ENCODE results near the gene DEAF1. TPM values are rescaled to one million over a fixed set of nuclear protein-coding genes. Genes with fewer than 3 reads are reported as not detected.
"Not testable (repeated sequence)": the region's sequence is repeated elsewhere in the genome, so short reads cannot be mapped to it uniquely, and the experiment has no call there.

DEAF1 gene
- 10 to 100 TPM; 59.1 to 59.3 TPM for total RNA-seq

DNA sequence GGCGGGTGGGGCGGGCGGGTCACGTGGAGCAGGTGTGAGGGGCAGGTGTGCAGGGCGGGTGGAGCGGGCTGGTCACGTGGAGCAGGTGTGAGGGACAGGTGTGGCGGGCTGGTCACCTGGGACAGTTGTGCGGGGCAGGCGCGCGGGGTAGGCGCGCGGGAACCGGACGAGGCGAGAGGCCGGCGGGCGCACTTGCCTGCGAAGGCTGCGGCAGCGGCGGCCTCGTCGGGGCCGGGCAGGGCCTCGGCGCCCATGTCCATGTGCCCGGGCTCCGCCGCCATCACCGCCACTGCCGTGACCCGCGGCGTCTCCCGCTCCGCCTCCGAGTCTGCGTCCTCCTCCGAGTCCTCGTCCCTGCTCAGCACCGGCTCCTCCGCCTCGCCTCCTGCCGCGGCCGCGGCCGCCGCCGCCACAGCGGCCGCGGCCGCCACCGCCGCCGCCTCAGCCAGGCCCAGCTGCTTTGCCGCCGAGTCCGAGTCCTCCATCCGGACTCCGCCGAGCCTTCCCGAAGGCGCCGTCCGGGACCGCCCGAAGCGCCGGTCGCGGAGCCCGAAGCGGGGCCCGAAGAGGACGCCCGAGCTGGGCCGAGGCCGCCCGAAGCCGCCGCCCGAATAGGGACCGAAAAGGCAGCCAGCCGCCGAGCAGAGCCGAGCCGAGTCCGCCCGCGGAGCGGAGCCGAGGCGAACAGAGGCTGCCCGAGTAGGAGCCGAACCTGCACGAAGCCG lies at the start of gene DEAF1:
TSS of gene DEAF1 (minus strand) at position 660 of the 725 bp plus-strand sequence. CDS start at position 485, 175 bp downstream.
- Mint-ChIP-seq H3K4me1 (ENCODE audit: low read depth) (peaks cover 53% of the 10 kb centered on the region), H3K4me3 (peak within 1 kb of the TSS; percentile 88), H3K36me3 (ENCODE audit: low read depth) (peaks cover 20% of the 10 kb centered on the region), H3K27me3 (no peaks in the 10 kb centered on the region), H3K27ac (peak within 1 kb of the TSS; percentile 94), H3K9me3 (no peaks in the 10 kb centered on the region)
- TF ChIP-seq CTCF (IDR thresholded peaks at IDR 0.05), result no peak
- ChIA-PET POLR2A (interaction anchor here (1.0 to 4.1 kb wide), 7 partner anchors 9 to 488 kb away, joined by 3 to 20 read pairs (median 4); partner anchors contain the start of genes BET1L and RIC8A), CTCF (interaction anchor here (1.3 to 4.4 kb wide), 3 partner anchors 28 to 89 kb away, joined by 4 to 35 read pairs (median 33); no protein-coding TSS in a partner anchor)
- intact Hi-C loops (cut with micrococcal nuclease), result no loop called here
- ATAC-seq (peak; percentile 85), DNase-seq (peak; percentile 99)

DNA sequence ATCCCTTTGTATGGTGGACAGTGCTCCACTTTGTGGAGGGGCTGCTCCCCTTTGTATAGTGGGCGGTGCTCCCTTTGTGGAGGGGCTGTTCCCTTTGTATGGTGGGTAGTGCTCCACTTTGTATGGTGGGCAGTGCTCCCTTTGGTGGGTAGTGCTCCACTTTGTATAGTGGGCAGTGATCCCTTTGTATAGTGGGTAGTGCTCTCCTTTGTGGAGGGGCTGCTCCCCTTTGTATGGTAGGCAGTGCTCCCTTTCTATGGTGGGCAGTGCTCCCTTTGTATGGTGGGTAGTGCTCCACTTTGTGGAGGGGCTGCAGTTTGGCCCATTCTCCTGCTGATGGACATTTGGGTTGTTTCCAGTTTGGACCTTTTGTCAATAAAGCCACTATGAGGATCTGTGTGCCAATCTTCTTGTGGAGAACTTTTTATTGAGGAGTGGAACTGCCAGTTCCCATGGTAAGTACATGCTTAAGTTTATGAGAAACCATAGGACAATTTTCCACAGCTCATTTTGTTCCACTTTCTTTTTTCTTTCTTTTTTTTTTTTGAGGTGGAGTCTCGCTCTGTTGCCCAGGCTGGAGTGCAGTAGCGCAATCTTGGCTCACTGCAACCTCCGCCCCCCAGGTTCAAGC lies 47.7 kb upstream of the DEAF1 start:
- no peak for ATAC-seq
- intact Hi-C loops (cut with micrococcal nuclease), result no loop called here
- POLR2A ChIA-PET, result no interaction called here
- CTCF ChIA-PET, result no interaction called here
- TF ChIP-seq CTCF (IDR thresholded peaks at IDR 0.05), result no peak
- Mint-ChIP-seq H3K4me1 (ENCODE audit: low read depth) (peaks cover 8% of the 10 kb centered on the region), H3K9me3 (no peaks in the 10 kb centered on the region), H3K4me3 (no peak overlapping the region), H3K36me3 (ENCODE audit: low read depth) (no peaks in the 10 kb centered on the region), H3K27me3 (no peaks in the 10 kb centered on the region), H3K27ac (no peak overlapping the region)
- no peak for DNase-seq

GRCh38 chr11:742156-742546 lies 47.1 kb upstream of the DEAF1 start:
- no peaks in the 10 kb centered on the region for H3K36me3 Mint-ChIP-seq (ENCODE audit: low read depth)
- no peaks in the 10 kb centered on the region for H3K27me3 Mint-ChIP-seq

GRCh38 chr11:737899-738298 lies 42.9 kb upstream of the DEAF1 start:
- ChIA-PET CTCF (interaction anchor here (1.5 to 1.6 kb wide), 2 partner anchors 9 to 10 kb away, joined by 4 read pairs; partner anchors contain the start of gene TALDO1), POLR2A (interaction anchor here (1.0 kb wide), 1 partner anchor 25 kb away, joined by 3 read pairs; no protein-coding TSS in a partner anchor)
- intact Hi-C loops (cut with micrococcal nuclease); H3K27ac Mint-ChIP-seq; H3K9me3 Mint-ChIP-seq; H3K36me3 Mint-ChIP-seq (ENCODE audit: low read depth); DNase-seq; H3K27me3 Mint-ChIP-seq: not testable (repeated sequence)
- peak; percentile 43 for ATAC-seq
- Mint-ChIP-seq H3K4me1 (ENCODE audit: low read depth) (peaks cover 13% of the 10 kb centered on the region), H3K4me3 (peak overlapping the region; percentile 24)

More at GRCh38 chr11:742156-742546, 47.1 kb upstream of the DEAF1 start:
- Mint-ChIP-seq H3K9me3 (no peaks in the 10 kb centered on the region), H3K4me1 (ENCODE audit: low read depth) (peaks cover 13% of the 10 kb centered on the region), H3K4me3 (no peak overlapping the region), H3K27ac (no peak overlapping the region)
- ChIA-PET POLR2A (no interaction called here), CTCF (no interaction called here)
- no peak for ATAC-seq
- intact Hi-C loops (cut with micrococcal nuclease), result no loop called here
- DNase-seq, result no peak
- no peak for TF ChIP-seq CTCF (IDR thresholded peaks at IDR 0.05)

- no peaks in the 10 kb centered on the region for H3K9me3 Mint-ChIP-seq
- ChIA-PET CTCF (interaction anchor here (1.5 to 1.6 kb wide), 2 partner anchors 9 to 10 kb away, joined by 4 read pairs; partner anchors contain the start of gene TALDO1), POLR2A (interaction anchor here (1.0 kb wide), 1 partner anchor 26 kb away, joined by 3 read pairs; no protein-coding TSS in a partner anchor)
- H3K4me3 Mint-ChIP-seq, result peak overlapping the region; percentile 24
- ATAC-seq (peak; percentile 45), DNase-seq (no peak)
- peaks cover 13% of the 10 kb centered on the region for H3K4me1 Mint-ChIP-seq (ENCODE audit: low read depth)
- no peaks in the 10 kb centered on the region for H3K36me3 Mint-ChIP-seq (ENCODE audit: low read depth)
- no peak for TF ChIP-seq CTCF (IDR thresholded peaks at IDR 0.05)
- no peak overlapping the region for H3K27ac Mint-ChIP-seq
- H3K27me3 Mint-ChIP-seq, result peaks cover 2% of the 10 kb centered on the region
- intact Hi-C loops (cut with micrococcal nuclease), result no loop called here
Measured at GRCh38 chr11:737366-737765, 42.3 kb upstream of the DEAF1 start.

GRCh38 chr11:734541-734940 lies 39.5 kb upstream of the DEAF1 start:
- intact Hi-C loops (cut with micrococcal nuclease); H3K27me3 Mint-ChIP-seq; H3K27ac Mint-ChIP-seq; ATAC-seq; H3K9me3 Mint-ChIP-seq; H3K4me3 Mint-ChIP-seq; DNase-seq; H3K36me3 Mint-ChIP-seq (ENCODE audit: low read depth); POLR2A ChIA-PET: not testable (repeated sequence)
- H3K4me1 Mint-ChIP-seq (ENCODE audit: low read depth), result peaks cover 13% of the 10 kb centered on the region
- CTCF ChIA-PET, result interaction anchor here (0.6 kb wide), 1 partner anchor 71 kb away, joined by 3 read pairs; no protein-coding TSS in a partner anchor

Data from activated CD8-positive, alpha-beta T cell treated with anti-CD3 and anti-CD28 coated beads for 36 hours (primary cell).